Astrocyte (in vitro differentiated cells and primary cell): ENCODE results near the gene GLP2R. TPM values are rescaled to one million over a fixed set of nuclear protein-coding genes. Genes with fewer than 3 reads are reported as not detected.

Source experiments
- DNase-seq: peaks from one replicate; pipeline ENCODE4 v3.0.0-alpha.2; 2010; ENCODE audit warnings: low read depth
- FAIRE-seq: peaks from 2 replicates; lab custom pipeline; 2011; peaks lifted over from hg19 to GRCh38; lab: Jason Lieb, UNC
- H2AFZ ChIP-seq: 2 replicates; pipeline ENCODE4 v1.6.0; 2012; ENCODE audit warnings: low read depth, low read length, inconsistent platforms
- H3K27ac ChIP-seq: 2 replicates; pipeline ENCODE4 v1.5.1; 2011; ENCODE audit warnings: low read depth, low read length, inconsistent platforms
- H3K27me3 ChIP-seq: 2 replicates; pipeline ENCODE4 v1.6.0; 2011; ENCODE audit warnings: low read length, inconsistent platforms; ENCODE audit not compliant: insufficient read depth
- H3K36me3 ChIP-seq: 2 replicates; pipeline ENCODE4 v1.5.1; 2011; ENCODE audit warnings: low read length, inconsistent platforms; ENCODE audit not compliant: insufficient read depth
- H3K4me1 ChIP-seq: 2 replicates; pipeline ENCODE4 v1.5.1; 2011; ENCODE audit warnings: low read length, inconsistent platforms; ENCODE audit not compliant: insufficient read depth
- H3K4me2 ChIP-seq: 2 replicates; pipeline ENCODE4 v1.6.0; 2012; ENCODE audit warnings: low read length, inconsistent platforms
- H3K4me3 ChIP-seq: 2 replicates; pipeline ENCODE4 v1.5.1; 2011; ENCODE audit warnings: low read depth, mild to moderate bottlenecking, low read length, inconsistent platforms; ENCODE audit not compliant: insufficient read depth
- H3K79me2 ChIP-seq: 2 replicates; pipeline ENCODE4 v1.6.0; 2012; ENCODE audit warnings: mild to moderate bottlenecking, low read length, inconsistent platforms; ENCODE audit not compliant: insufficient read depth
- H3K9ac ChIP-seq: 2 replicates; pipeline ENCODE4 v1.6.0; 2012; ENCODE audit warnings: mild to moderate bottlenecking, low read length, inconsistent platforms
- H3K9me3 ChIP-seq: 2 replicates; pipeline ENCODE4 v1.5.1; 2012; ENCODE audit warnings: low read depth, mild to moderate bottlenecking, low read length, inconsistent platforms; ENCODE audit not compliant: insufficient read depth
- H4K20me1 ChIP-seq: 2 replicates; pipeline ENCODE4 v1.6.0; 2012; ENCODE audit warnings: low read length, inconsistent platforms; ENCODE audit not compliant: insufficient read depth
- H3K27ac Mint-ChIP-seq: one replicate; pipeline ENCODE4 v1.8.0; 2021; ENCODE audit warnings: mild to moderate bottlenecking, mixed read lengths; ENCODE audit not compliant: unreplicated experiment
- H3K27me3 Mint-ChIP-seq: one replicate; pipeline ENCODE4 v1.8.0; 2021; ENCODE audit warnings: low read depth, mixed read lengths; ENCODE audit not compliant: unreplicated experiment
- H3K36me3 Mint-ChIP-seq: one replicate; pipeline ENCODE4 v1.8.0; 2021; ENCODE audit warnings: low read depth, mixed read lengths; ENCODE audit not compliant: unreplicated experiment
- H3K4me1 Mint-ChIP-seq: one replicate; pipeline ENCODE4 v1.8.0; 2021; ENCODE audit warnings: low read depth, mixed read lengths; ENCODE audit not compliant: unreplicated experiment
- H3K4me3 Mint-ChIP-seq: one replicate; pipeline ENCODE4 v1.8.0; 2021; ENCODE audit warnings: mild to moderate bottlenecking, moderate library complexity, mixed read lengths; ENCODE audit not compliant: unreplicated experiment
- H3K9me3 Mint-ChIP-seq: one replicate; pipeline ENCODE4 v1.8.0; 2021; ENCODE audit warnings: mild to moderate bottlenecking, mixed read lengths; ENCODE audit not compliant: unreplicated experiment
- CTCF ChIP-seq: IDR thresholded peaks from 2 replicates; pipeline ENCODE4 v1.5.1; 2011; ENCODE audit warnings: low read depth, mild to moderate bottlenecking, inconsistent platforms, low read length, moderate library complexity; ENCODE audit not compliant: insufficient read depth
- EZH2 ChIP-seq: IDR thresholded peaks from 2 replicates; pipeline ENCODE4 v1.6.1; 2012; ENCODE audit warnings: mild to moderate bottlenecking, low read length, inconsistent platforms; ENCODE audit not compliant: insufficient read depth
- total RNA-seq: library from RNA; stranded (reverse); gene quantifications from 2 replicates; pipeline ENCODE4 v1.2.1, GENCODE V29; 2021

The GLP2R gene
- total RNA-seq, 1 donor from 2014 or later = 0.41 TPM

- TF ChIP-seq CTCF = no peak
- TF ChIP-seq EZH2 = no peak
- no peaks in the 10 kb centered on the region for H3K9me3 ChIP-seq
- Mint-ChIP-seq H3K4me1 (no peaks in the 10 kb centered on the region), H3K4me3 (no peak within 1 kb of the TSS), H3K36me3 (no peaks in the 10 kb centered on the region), H3K9me3 (peaks cover 2% of the 10 kb centered on the region), H3K27ac (no peak within 1 kb of the TSS), H3K27me3 (peaks cover 10% of the 10 kb centered on the region)
- no peak within 1 kb of the TSS for H2AFZ ChIP-seq
- H3K9ac ChIP-seq = no peak within 1 kb of the TSS
- H3K4me2 ChIP-seq = no peak within 1 kb of the TSS
- no peaks in the 10 kb centered on the region for H3K36me3 ChIP-seq
- peaks cover 2% of the 10 kb centered on the region for H3K27me3 ChIP-seq
- no peak within 1 kb of the TSS for H3K4me3 ChIP-seq
- H3K27ac ChIP-seq = no peak within 1 kb of the TSS
- DNase-seq (no peak), FAIRE-seq (no peak)
- no peaks in the 10 kb centered on the region for H3K4me1 ChIP-seq
- H3K79me2 ChIP-seq = no peaks in the 10 kb centered on the region
- no peaks in the 10 kb centered on the region for H4K20me1 ChIP-seq
Measured at GRCh38 chr17:9821921-9822320, 3.8 kb upstream of the GLP2R start, which contains the start of gene GSG1L2. TSS of gene GSG1L2 (minus strand) at chr17:9822079. CDS start at chr17:9822071, 8 bp downstream.

GRCh38 chr17:9824094-9824493 lies 1.6 kb upstream of the GLP2R start:
- Histone ChIP-seq H3K4me2 (no peak overlapping the region), H2AFZ (no peak overlapping the region), H3K27me3 (peaks cover 2% of the 10 kb centered on the region), H3K4me1 (no peaks in the 10 kb centered on the region), H3K9ac (no peak overlapping the region), H3K4me3 (no peak overlapping the region), H3K36me3 (no peaks in the 10 kb centered on the region), H3K9me3 (no peaks in the 10 kb centered on the region), H4K20me1 (no peaks in the 10 kb centered on the region), H3K79me2 (no peaks in the 10 kb centered on the region), H3K27ac (no peak overlapping the region)
- no peak for TF ChIP-seq EZH2
- DNase-seq = no peak
- Mint-ChIP-seq H3K9me3 (no peaks in the 10 kb centered on the region), H3K27me3 (peaks cover 10% of the 10 kb centered on the region), H3K27ac (no peak overlapping the region), H3K4me3 (no peak overlapping the region), H3K4me1 (peaks cover 6% of the 10 kb centered on the region), H3K36me3 (no peaks in the 10 kb centered on the region)
- FAIRE-seq = no peak

DNA sequence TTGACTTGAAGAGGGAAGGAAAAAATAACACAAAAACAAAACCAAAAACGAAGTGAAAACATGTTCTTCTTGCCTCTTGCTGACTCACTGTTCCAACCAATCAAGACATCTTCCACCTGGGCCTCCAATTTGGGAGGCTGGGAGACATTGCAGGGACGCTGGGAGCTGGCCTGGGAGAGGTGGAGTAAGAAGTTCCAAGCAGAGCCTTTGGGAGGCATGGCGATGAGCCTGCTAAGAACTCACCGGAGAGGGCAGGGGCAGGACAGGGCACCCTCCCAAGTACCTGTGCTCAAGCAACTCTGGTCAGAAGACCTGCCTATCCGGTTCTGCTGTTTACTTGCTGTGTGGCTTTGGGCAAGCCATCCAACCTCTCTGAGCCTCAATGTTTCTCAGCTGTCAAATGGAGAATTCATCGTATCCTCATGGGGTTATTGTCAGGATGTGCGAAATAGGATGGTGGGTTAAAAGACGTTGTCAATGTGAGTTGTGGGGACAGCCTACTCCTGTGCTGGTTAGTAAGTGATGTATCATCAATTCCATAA lies 856 bp upstream of the GLP2R start:
- no peak for DNase-seq
- H2AFZ ChIP-seq = no peak overlapping the region
- Mint-ChIP-seq H3K36me3 (no peaks in the 10 kb centered on the region), H3K4me1 (peaks cover 6% of the 10 kb centered on the region), H3K4me3 (no peak overlapping the region), H3K27me3 (peaks cover 10% of the 10 kb centered on the region), H3K27ac (no peak overlapping the region), H3K9me3 (no peaks in the 10 kb centered on the region)
- H4K20me1 ChIP-seq = no peaks in the 10 kb centered on the region
- FAIRE-seq = no peak
- H3K4me3 ChIP-seq = no peak overlapping the region
- peaks cover 2% of the 10 kb centered on the region for H3K27me3 ChIP-seq
- H3K79me2 ChIP-seq = no peaks in the 10 kb centered on the region
- H3K9ac ChIP-seq = no peak overlapping the region
- no peak overlapping the region for H3K27ac ChIP-seq
- H3K36me3 ChIP-seq = no peaks in the 10 kb centered on the region
- no peaks in the 10 kb centered on the region for H3K9me3 ChIP-seq
- TF ChIP-seq EZH2 = no peak
- TF ChIP-seq CTCF = no peak
- no peak overlapping the region for H3K4me2 ChIP-seq
- no peaks in the 10 kb centered on the region for H3K4me1 ChIP-seq
